DND-41 (cell line): Measurements from ENCODE around the gene LRRC42.

Experiments used
- ATAC-seq: fragments of 200-7000 bp; cut with Tn5 transposase; 3 replicates; pipeline ENCODE4 v1.9.1; 2021; ENCODE audit warnings: low read depth; ENCODE audit not compliant: insufficient read depth
- DNase-seq: peaks from one replicate; pipeline ENCODE4 v3.0.0-alpha.2; 2020
- H2AFZ ChIP-seq: 2 replicates; pipeline ENCODE4 v1.6.0; 2012; ENCODE audit warnings: low read depth, low read length
- H3K27ac ChIP-seq: 2 replicates; pipeline ENCODE4 v1.5.1; 2012; ENCODE audit warnings: low read length, inconsistent platforms
- H3K27me3 ChIP-seq: fragments of 200-600 bp; sonication (generic); 2 replicates; pipeline ENCODE4 v1.6.0; 2012; ENCODE audit warnings: low read length, mild to moderate bottlenecking, inconsistent platforms; ENCODE audit not compliant: insufficient read depth, poor library complexity
- H3K36me3 ChIP-seq: 2 replicates; pipeline ENCODE4 v1.5.1; 2012; ENCODE audit warnings: low read length, inconsistent platforms; ENCODE audit not compliant: insufficient read depth
- H3K4me1 ChIP-seq: 2 replicates; pipeline ENCODE4 v1.5.1; 2012; ENCODE audit warnings: mild to moderate bottlenecking, low read length; ENCODE audit not compliant: insufficient read depth
- H3K4me2 ChIP-seq: 2 replicates; pipeline ENCODE4 v1.6.0; 2012; ENCODE audit warnings: mild to moderate bottlenecking, moderate library complexity, low read length, inconsistent platforms; ENCODE audit not compliant: insufficient read depth
- H3K4me3 ChIP-seq, 2 experiments: fragments of 200-600 bp in 1 of 2; shearing (Covaris generic) in 1 of 2; 2 replicates each; pipeline ENCODE4 v1.5.1; 2012 to 2016; ENCODE audit warnings: inconsistent platforms in 2 of 2, low read length in 2 of 2, mild to moderate bottlenecking in 2 of 2, low read depth in 1 of 2, moderate library complexity in 1 of 2
- H3K79me2 ChIP-seq: 2 replicates; pipeline ENCODE4 v1.6.0; 2012; ENCODE audit warnings: low read length, inconsistent platforms; ENCODE audit not compliant: insufficient read depth
- H3K9ac ChIP-seq: 2 replicates; pipeline ENCODE4 v1.6.0; 2012; ENCODE audit warnings: low read depth, mild to moderate bottlenecking, inconsistent platforms, low read length, moderate library complexity
- H3K9me3 ChIP-seq: 2 replicates; pipeline ENCODE4 v1.5.1; 2012; ENCODE audit warnings: low read length, moderate library complexity, mild to moderate bottlenecking, inconsistent platforms; ENCODE audit not compliant: insufficient read depth, severe bottlenecking
- H4K20me1 ChIP-seq: 2 replicates; pipeline ENCODE4 v1.6.0; 2012; ENCODE audit warnings: low read length; ENCODE audit not compliant: insufficient read depth
- CTCF ChIP-seq: IDR thresholded peaks from 2 replicates; pipeline ENCODE4 v1.5.1; 2012; ENCODE audit warnings: borderline replicate concordance, low read length, moderate library complexity, mild to moderate bottlenecking; ENCODE audit not compliant: poor library complexity, severe bottlenecking; ENCODE audit errors: extremely low read depth
- EZH2 ChIP-seq: IDR thresholded peaks from 3 replicates; pipeline ENCODE4 v1.6.1; 2012; ENCODE audit warnings: borderline replicate concordance, low read depth, mild to moderate bottlenecking, moderate library complexity, low read length, inconsistent platforms; ENCODE audit not compliant: severe bottlenecking

The LRRC42 gene

DNA sequence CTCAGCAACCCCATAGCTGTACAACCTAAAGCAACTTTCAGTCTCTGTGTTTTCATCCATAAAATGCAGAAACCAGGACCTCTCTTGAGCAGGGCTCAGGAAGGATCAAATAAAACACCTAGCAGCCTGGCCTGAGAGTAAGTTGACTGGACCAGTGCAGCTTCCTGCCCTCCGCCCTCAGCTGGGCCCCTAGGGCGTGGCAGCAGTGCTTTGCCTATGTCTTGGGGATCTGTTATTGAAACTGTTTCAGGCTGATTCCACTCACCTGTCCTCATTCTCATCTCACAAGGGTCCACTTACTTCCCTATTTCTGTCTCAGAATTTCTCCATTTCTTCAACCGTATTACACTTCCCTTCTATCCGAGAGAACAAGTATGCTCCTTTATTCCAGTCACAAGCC, 17.3 kb downstream of the LRRC42 start:
- Histone ChIP-seq H3K36me3 (peaks cover 82% of the 10 kb centered on the region), H4K20me1 (no peaks in the 10 kb centered on the region; the same call in 1 of the 2 replicates), H2AFZ (no peak overlapping the region), H3K9me3 (no peaks in the 10 kb centered on the region), H3K9ac (no peak overlapping the region), H3K27me3 (no peaks in the 10 kb centered on the region), H3K4me2 (no peak overlapping the region), H3K27ac (no peak overlapping the region), H3K4me3 (no peak overlapping the region), H3K4me1 (no peaks in the 10 kb centered on the region), H3K79me2 (no peaks in the 10 kb centered on the region)
- no peak for ATAC-seq
- TF ChIP-seq CTCF (no peak), EZH2 (no peak)
- DNase-seq: no peak

DNA sequence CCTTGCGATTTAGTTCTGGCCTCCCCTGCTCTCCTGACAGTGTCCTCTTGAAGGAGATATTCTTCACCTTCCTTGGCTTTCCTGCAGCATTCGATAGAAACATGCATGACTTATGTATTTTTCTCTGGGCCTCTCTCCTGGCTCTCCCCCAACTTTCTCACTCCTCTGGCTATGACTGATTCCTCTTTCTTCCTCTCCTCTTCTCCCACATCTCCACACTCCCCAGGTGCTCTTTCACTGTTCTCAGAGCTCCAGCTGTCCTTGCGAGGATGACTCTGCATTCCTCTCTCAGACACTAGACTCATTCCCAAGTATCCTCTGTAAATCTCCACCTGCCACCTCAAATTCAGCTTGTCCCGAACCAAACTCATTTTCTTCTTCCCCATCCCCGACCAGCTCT, 18.0 kb downstream of the LRRC42 start:
- H2AFZ ChIP-seq: no peak overlapping the region
- H3K9me3 ChIP-seq: no peaks in the 10 kb centered on the region
- TF ChIP-seq CTCF (no peak), EZH2 (no peak)
- no peak for DNase-seq
- no peak overlapping the region for H3K4me3 ChIP-seq
- H3K9ac ChIP-seq: no peak overlapping the region
- no peaks in the 10 kb centered on the region; the same call in 1 of the 2 replicates for H4K20me1 ChIP-seq
- H3K4me1 ChIP-seq: no peaks in the 10 kb centered on the region
- H3K79me2 ChIP-seq: no peaks in the 10 kb centered on the region
- H3K27ac ChIP-seq: no peak overlapping the region
- ATAC-seq: no peak
- no peaks in the 10 kb centered on the region for H3K27me3 ChIP-seq
- peaks cover 80% of the 10 kb centered on the region for H3K36me3 ChIP-seq
- H3K4me2 ChIP-seq: no peak overlapping the region

DNA sequence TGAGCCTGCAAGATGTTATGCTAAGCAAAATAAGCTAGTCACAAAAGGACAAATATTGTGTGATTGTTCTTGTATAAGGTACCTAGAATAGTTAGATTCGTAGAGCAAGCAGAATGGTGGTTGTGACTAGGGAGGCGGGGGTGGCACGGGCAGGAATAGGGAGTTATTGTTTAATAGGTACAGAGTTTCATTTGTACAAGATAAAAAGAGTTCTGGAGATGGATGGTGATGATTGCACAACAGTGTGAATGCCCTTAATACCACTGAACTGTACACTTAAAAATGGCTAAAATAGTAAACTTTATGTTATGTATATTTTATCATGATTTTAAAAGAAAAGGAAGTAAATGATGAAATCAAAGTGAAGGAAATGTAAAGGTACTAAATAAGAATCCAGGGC, 20.6 kb downstream of the LRRC42 start:
- Histone ChIP-seq H3K4me3 (no peak overlapping the region), H3K9ac (no peak overlapping the region), H3K9me3 (no peaks in the 10 kb centered on the region), H3K36me3 (peaks cover 62% of the 10 kb centered on the region), H2AFZ (no peak overlapping the region), H3K27me3 (no peaks in the 10 kb centered on the region), H3K79me2 (no peaks in the 10 kb centered on the region), H3K27ac (no peak overlapping the region), H3K4me1 (no peaks in the 10 kb centered on the region), H3K4me2 (no peak overlapping the region), H4K20me1 (no peaks in the 10 kb centered on the region; the same call in 1 of the 2 replicates)
- TF ChIP-seq CTCF (no peak), EZH2 (no peak)
- ATAC-seq: no peak
- DNase-seq: no peak

DNA sequence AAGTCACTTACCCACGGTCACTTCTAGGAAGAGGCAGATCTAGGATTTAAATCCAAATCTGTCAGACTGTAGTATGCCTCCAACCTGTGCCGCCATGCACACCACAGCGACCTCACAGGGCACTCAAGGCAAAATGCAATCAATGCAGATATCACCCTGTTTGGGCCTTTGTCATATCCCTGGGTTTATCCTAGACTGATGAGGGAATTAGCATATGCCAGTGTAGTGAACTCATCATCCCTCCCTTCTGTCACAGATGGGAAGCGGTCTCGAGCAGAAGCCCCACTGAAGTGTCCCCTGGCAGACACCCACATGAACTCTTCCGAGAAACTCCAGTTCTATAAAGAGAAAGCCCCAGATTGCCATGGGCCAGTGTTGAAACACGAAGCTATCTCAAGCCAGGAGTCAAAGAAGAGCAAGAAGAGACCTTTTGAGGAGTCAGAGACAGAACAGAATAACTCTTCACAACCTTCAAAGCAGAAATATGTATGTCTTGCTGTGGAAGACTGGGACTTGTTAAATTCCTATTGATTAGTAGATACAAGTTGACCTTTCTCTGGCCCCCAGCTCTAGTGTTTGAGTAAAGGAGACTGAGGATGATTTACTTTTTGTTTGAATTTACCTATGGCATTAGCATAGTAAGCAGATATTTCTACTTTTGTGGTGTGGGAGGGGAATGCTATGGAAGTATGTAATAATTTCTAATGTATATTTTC, 21.4 kb downstream of the LRRC42 start:
- no peak overlapping the region for H3K9ac ChIP-seq
- peaks cover 54% of the 10 kb centered on the region for H3K36me3 ChIP-seq
- H3K27me3 ChIP-seq: no peaks in the 10 kb centered on the region
- no peak for ATAC-seq
- H3K79me2 ChIP-seq: no peaks in the 10 kb centered on the region
- H3K9me3 ChIP-seq: no peaks in the 10 kb centered on the region
- H3K4me3 ChIP-seq: no peak overlapping the region
- no peak overlapping the region for H3K4me2 ChIP-seq
- no peak overlapping the region for H2AFZ ChIP-seq
- H3K27ac ChIP-seq: no peak overlapping the region
- no peaks in the 10 kb centered on the region for H3K4me1 ChIP-seq
- no peak for DNase-seq
- no peak for TF ChIP-seq CTCF
- TF ChIP-seq EZH2: no peak
- no peaks in the 10 kb centered on the region; the same call in 1 of the 2 replicates for H4K20me1 ChIP-seq
